ENCODE data around the gene CBX8.

- TF ChIP-seq CTCF (IDR thresholded peaks at IDR 0.05) (no peak), ZFX (IDR thresholded peaks at IDR 0.05; ENCODE audit: borderline replicate concordance) (no peak)
These were observed 42.5 kb downstream of the CBX8 start for GRCh38 chr17:79754370-79754769.

All from 22Rv1 (cell line).